ENCODE data around the gene KCND1. TPM values are rescaled to one million over a fixed set of nuclear protein-coding genes. Genes with fewer than 3 reads are reported as not detected.

Gene KCND1
- total RNA-seq, 1 donor from 2014 or later = 3.0 TPM

DNA sequence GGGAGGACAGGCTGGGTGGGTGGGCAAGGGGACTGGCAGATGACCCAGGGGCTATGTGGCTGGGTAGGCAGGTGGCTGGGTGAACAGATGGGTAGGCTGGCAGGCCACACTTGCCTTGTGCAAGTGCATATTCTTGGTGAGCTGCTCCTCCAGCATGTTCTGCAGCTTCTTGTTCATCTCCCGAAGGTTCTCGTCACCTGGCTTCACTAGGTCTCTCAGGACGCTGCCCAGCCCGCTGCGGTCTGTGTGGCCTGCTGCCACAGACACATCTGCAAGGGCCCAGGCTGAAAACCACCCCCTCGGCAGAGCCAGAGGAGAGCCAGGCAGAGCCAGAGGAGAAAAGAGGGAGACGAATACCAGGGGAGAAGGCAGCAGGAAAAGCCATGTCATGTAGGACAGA lies 3.4 kb upstream of the KCND1 start:
- H3K4me1 Mint-ChIP-seq (ENCODE audit: unreplicated experiment) = no peaks in the 10 kb centered on the region
- peaks cover 9% of the 10 kb centered on the region for H3K36me3 Mint-ChIP-seq
- H3K27me3 Mint-ChIP-seq = no peaks in the 10 kb centered on the region
- no peak overlapping the region for H3K27ac Mint-ChIP-seq
- no peak for DNase-seq (ENCODE audit: extremely low spot score, unreplicated experiment)
- H3K4me3 Mint-ChIP-seq = no peak overlapping the region
- TF ChIP-seq CTCF (conservative IDR thresholded peaks at IDR 0.05) = no peak
- H3K9me3 Mint-ChIP-seq = no peaks in the 10 kb centered on the region

DNA sequence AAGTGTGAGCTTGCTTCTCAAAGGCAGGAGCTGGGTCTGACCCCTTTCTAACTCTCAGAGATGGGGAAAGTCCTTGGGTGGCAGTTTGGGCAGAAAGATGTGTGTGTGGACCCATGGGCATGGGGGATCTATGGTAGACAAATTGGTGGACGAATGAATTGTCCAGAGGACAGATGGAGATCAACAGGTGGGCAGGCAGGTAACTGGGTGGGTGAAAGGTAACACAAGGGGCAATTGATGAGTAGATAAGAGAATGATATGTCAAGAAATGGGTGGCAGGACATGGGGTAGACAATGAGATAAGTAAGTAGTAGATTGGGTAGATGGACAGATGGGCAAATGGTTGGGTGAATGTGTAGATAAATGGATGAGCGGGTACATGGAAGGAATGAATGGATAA lies 2.9 kb upstream of the KCND1 start:
- H3K4me3 Mint-ChIP-seq = no peak overlapping the region
- H3K27me3 Mint-ChIP-seq = no peaks in the 10 kb centered on the region
- no peak for DNase-seq (ENCODE audit: extremely low spot score, unreplicated experiment)
- H3K4me1 Mint-ChIP-seq (ENCODE audit: unreplicated experiment) = no peaks in the 10 kb centered on the region
- H3K36me3 Mint-ChIP-seq = peaks cover 9% of the 10 kb centered on the region
- H3K27ac Mint-ChIP-seq = no peak overlapping the region
- H3K9me3 Mint-ChIP-seq = no peaks in the 10 kb centered on the region
- TF ChIP-seq CTCF (conservative IDR thresholded peaks at IDR 0.05) = no peak

GRCh38 chrX:48974033-48974432 lies 2.4 kb upstream of the KCND1 start:
- Mint-ChIP-seq H3K4me1 (ENCODE audit: unreplicated experiment) (no peaks in the 10 kb centered on the region), H3K36me3 (peaks cover 9% of the 10 kb centered on the region), H3K27ac (no peak overlapping the region), H3K9me3 (no peaks in the 10 kb centered on the region), H3K4me3 (no peak overlapping the region), H3K27me3 (no peaks in the 10 kb centered on the region)
- DNase-seq (ENCODE audit: extremely low spot score, unreplicated experiment) = no peak
- TF ChIP-seq CTCF (conservative IDR thresholded peaks at IDR 0.05) = no peak

DNA sequence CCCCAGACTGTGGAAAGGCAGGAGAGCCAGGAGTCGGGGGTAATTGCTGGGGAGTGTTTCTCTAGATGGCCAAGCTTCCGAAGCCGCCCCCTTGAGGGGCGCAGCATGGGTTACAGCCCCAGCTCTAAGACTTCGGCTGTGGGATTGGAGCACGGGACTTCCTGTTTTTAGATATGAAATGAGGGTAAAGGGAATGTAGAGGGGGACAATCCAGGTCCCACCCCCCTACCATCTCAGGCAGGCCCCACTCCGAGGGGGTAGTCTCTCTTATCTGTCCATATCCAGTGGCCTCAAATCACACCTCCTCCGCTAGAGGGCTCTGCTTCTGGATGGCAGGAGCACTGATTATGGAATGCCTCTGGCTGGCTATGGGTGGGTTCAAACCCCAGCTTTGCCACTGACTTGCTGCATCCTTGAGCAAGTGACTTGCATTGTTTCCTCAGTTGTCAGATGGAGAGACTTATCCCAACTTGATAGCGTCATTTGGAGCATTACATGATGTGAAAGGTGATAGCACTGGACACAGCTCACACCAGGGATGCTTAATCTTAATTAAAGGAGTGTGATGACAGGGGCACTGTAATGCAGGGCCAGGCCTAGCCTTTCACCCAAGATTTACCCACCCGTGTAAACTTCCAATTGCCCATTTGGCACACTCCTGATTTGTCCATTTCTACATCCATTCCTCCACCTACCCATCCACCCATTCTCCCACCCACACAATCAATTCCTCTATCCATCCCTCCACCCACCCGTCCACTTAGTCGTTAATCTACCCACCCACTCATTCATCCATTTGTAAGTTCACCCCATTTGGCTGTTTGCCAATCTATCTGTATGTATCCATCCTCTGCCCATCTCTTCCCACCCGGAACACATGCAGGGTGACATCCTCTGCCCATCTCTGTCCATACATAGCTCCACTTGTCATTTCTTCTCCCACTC lies 848 bp upstream of the KCND1 start:
- H3K27ac Mint-ChIP-seq = no peak overlapping the region
- H3K9me3 Mint-ChIP-seq = no peaks in the 10 kb centered on the region
- H3K27me3 Mint-ChIP-seq = no peaks in the 10 kb centered on the region
- DNase-seq (ENCODE audit: extremely low spot score, unreplicated experiment) = no peak
- H3K36me3 Mint-ChIP-seq = peaks cover 9% of the 10 kb centered on the region
- H3K4me3 Mint-ChIP-seq = peak overlapping the region; percentile 72
- no peaks in the 10 kb centered on the region for H3K4me1 Mint-ChIP-seq (ENCODE audit: unreplicated experiment)
- TF ChIP-seq CTCF (conservative IDR thresholded peaks at IDR 0.05) = peak; percentile 65

GRCh38 chrX:48969471-48969870 lies 2.2 kb downstream of the KCND1 start:
- Mint-ChIP-seq H3K9me3 (no peaks in the 10 kb centered on the region), H3K36me3 (peaks cover 5% of the 10 kb centered on the region), H3K4me1 (ENCODE audit: unreplicated experiment) (no peaks in the 10 kb centered on the region), H3K4me3 (no peak overlapping the region), H3K27me3 (no peaks in the 10 kb centered on the region), H3K27ac (no peak overlapping the region)
- DNase-seq (ENCODE audit: extremely low spot score, unreplicated experiment) = no peak
- no peak for TF ChIP-seq CTCF (conservative IDR thresholded peaks at IDR 0.05)
